ENCODE results near the gene DES.

The DES gene

GRCh38 chr2:219438453-219438852 is 20.3 kb downstream of the DES start:
- no peak for DNase-seq (ENCODE audit: low read depth)

- DNase-seq (ENCODE audit: low read depth): no peak
Observed at GRCh38 chr2:219439506-219439905, 21.3 kb downstream of the DES start.

- DNase-seq (ENCODE audit: low read depth): no peak
Observed at GRCh38 chr2:219440388-219441256, 22.4 kb downstream of the DES start.

- peak; percentile 18 for DNase-seq (ENCODE audit: low read depth)
Observed at GRCh38 chr2:219441451-219442255, 23.5 kb downstream of the DES start.

GRCh38 chr2:219442256-219443015 is 24.3 kb downstream of the DES start:
- DNase-seq (ENCODE audit: low read depth): no peak

- DNase-seq (ENCODE audit: low read depth): no peak
Observed at GRCh38 chr2:219443016-219443696, 25.0 kb downstream of the DES start.

GRCh38 chr2:219443697-219444023 is 25.5 kb downstream of the DES start:
- no peak for DNase-seq (ENCODE audit: low read depth)

- DNase-seq (ENCODE audit: low read depth): no peak
Observed at GRCh38 chr2:219444566-219445091, 26.5 kb downstream of the DES start.

- DNase-seq (ENCODE audit: low read depth): no peak
Observed at GRCh38 chr2:219445220-219445640, 27.1 kb downstream of the DES start.

GRCh38 chr2:219446101-219446504 is 27.9 kb downstream of the DES start:
- no peak for DNase-seq (ENCODE audit: low read depth)

- DNase-seq (ENCODE audit: low read depth): no peak
Observed at GRCh38 chr2:219446689-219447088, 28.5 kb downstream of the DES start.

GRCh38 chr2:219447242-219448098 is 29.3 kb downstream of the DES start:
- DNase-seq (ENCODE audit: low read depth): no peak

- DNase-seq (ENCODE audit: low read depth): no peak
Observed at GRCh38 chr2:219448099-219448775, 30.1 kb downstream of the DES start.

- no peak for DNase-seq (ENCODE audit: low read depth)
Observed at GRCh38 chr2:219448776-219449341, 30.7 kb downstream of the DES start.

- DNase-seq (ENCODE audit: low read depth): no peak
Observed at GRCh38 chr2:219449609-219450008, 31.4 kb downstream of the DES start.

- DNase-seq (ENCODE audit: low read depth): no peak
Observed at GRCh38 chr2:219451661-219452360, 33.6 kb downstream of the DES start.

GRCh38 chr2:219452361-219453317 is 34.5 kb downstream of the DES start:
- DNase-seq (ENCODE audit: low read depth): no peak
